ENCODE data around the gene PACSIN1.

Gene PACSIN1

DNA sequence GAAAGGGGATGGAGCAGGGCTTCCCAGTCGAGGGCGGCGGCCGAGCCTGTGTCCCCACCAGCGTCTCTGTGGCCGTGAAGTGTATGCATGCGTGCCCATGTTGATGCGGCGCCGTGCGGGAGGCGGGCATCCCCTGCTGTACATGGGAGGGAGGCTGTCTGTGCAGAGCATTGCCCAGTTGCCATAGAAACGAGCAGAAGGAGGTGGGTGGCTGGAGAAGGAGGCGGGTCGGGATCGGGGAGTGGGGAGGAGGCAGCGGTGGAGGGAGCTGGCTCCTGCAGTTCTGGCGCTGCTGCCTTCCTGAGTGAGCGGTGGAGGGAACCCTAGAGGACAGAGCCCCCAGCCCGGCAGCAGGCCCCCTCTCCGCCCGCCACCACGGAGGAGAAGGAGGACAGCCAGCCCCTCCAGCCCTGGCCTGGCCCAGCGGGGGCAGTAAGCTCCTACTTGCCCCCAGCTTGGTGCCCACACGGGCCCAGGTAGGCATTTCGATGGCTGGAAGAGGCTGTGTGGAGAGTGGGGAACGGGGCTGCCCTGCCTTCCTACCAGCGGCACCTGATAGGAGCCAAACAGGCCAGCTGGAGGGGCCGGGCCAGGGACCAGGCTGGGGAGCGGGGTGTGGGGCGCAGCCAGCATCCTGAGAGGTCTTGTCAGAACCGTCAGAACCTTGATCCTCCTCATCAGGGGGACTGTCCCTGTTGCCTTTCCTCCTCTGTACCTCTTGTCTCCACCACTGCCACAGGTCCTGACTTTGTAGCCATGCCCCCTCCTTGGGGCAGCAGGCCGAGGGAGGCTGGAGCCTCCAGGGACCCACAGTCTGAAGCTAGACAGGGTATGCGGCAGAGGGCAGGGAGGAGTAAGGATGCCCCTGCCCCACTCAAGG, 49.0 kb downstream of the PACSIN1 start:
- Mint-ChIP-seq H3K9me3 (peaks cover 6% of the 10 kb centered on the region), H3K27ac (peak overlapping the region in 1 of 3 experiments; percentile 3), H3K36me3 (ENCODE audit: low read depth) (no peaks in the 10 kb centered on the region), H3K4me3 (peak overlapping the region; percentile 67 to 76 (median 68)), H3K4me1 (peaks cover 42% of the 10 kb centered on the region), H3K27me3 (ENCODE audit: low read depth) (peaks cover 11% of the 10 kb centered on the region)
- TF ChIP-seq, protein P1, sequence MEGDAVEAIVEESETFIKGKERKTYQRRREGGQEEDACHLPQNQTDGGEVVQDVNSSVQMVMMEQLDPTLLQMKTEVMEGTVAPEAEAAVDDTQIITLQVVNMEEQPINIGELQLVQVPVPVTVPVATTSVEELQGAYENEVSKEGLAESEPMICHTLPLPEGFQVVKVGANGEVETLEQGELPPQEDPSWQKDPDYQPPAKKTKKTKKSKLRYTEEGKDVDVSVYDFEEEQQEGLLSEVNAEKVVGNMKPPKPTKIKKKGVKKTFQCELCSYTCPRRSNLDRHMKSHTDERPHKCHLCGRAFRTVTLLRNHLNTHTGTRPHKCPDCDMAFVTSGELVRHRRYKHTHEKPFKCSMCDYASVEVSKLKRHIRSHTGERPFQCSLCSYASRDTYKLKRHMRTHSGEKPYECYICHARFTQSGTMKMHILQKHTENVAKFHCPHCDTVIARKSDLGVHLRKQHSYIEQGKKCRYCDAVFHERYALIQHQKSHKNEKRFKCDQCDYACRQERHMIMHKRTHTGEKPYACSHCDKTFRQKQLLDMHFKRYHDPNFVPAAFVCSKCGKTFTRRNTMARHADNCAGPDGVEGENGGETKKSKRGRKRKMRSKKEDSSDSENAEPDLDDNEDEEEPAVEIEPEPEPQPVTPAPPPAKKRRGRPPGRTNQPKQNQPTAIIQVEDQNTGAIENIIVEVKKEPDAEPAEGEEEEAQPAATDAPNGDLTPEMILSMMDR (IDR thresholded peaks at IDR 0.05; ENCODE audit: unreplicated experiment in 3 of 3): no peak

DNA sequence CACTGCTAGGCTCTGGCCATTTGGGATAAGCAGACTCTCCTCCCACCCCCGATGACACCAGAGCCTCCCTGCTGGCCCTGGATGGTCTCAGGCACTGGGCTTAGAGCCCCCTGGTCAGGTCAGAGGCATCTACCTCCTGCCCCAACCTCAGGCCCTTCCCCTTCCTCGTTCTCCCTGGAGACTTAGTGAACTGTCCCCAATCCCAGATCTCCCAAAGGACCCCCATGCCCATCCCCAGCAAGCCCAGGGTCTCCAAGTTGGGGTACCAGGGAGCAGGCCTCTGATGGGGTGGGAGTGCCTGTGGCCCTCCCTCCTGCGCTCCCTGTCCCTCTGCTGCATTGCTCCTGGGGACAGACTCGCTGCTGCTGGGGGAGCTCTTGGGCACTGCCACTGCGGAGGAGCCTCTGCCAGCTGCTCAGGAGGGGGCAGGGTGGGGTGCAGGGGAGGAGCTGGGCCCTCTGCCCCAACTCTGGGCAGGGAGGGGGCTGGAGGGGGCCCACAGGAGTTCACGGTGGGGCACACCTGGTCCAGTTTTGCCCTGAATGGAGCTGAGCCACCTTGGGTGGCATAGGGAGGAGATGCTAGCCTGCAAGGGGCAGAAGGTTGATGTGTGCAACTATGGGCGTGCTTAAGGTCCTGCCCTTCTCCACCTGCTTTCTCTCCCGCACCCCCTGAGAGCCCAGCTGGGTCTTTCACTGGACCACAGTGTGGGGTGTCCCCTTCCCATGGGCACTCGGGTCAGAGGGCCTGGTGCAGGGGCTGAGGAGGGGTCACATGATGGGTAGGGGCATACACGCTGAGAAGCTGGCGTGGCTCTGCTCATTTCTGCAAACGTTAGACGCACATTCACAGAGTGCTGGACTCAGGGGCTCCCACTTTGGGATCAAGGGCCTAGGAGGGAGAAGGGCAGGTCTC, 49.9 kb downstream of the PACSIN1 start:
- Mint-ChIP-seq H3K27me3 (ENCODE audit: low read depth) (peaks cover 11% of the 10 kb centered on the region), H3K9me3 (no peaks in the 10 kb centered on the region), H3K36me3 (ENCODE audit: low read depth) (no peaks in the 10 kb centered on the region), H3K4me3 (peak overlapping the region in 1 of 3 experiments; percentile 8), H3K27ac (no peak overlapping the region), H3K4me1 (peaks cover 42% of the 10 kb centered on the region)
- TF ChIP-seq, protein P1 (IDR thresholded peaks at IDR 0.05; ENCODE audit: unreplicated experiment in 3 of 3): no peak

DNA sequence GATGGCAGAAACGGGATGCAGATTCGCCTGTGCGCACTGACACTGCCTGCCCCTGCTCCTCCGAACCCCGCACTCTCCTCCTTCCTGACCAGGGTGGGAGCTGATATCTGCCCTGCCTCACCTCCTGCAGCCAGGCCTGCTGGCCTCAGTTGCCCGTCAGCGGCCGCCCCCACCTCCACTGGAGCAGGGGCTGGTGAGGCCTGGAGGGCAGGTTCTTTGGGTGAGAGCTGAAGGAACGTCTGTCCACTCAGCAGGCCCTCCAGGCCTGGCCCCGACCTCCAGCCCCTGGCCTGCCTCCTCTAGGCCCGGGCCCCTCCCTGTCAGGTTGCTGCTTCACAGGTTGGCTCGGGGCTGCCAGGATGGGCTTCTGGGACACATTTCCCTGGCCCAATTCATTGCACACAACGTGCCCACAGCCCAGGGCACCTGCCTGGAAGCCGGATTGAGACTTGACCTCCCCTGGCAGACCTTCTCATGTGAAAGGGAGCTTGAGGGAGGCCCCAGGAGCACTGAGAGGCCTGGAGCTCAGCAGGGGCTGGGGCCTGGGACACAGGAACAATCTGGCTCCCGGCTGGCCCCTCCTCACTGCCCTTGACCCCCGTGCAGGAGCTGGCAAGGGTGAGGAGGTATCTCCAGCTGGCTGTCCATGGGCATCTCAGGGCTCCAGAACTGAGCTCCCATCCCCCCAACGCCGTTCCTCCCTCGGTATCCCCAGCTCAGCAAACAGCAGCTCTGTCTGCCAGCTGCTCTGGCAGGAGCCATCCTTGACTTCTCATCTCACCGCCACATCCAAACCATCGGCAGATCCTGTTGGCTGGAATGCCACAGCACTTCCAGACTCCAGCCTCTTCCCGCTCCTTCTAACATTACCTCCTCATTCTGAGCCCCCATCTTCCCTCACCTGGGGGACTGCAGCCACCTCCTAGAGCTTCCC, 50.8 kb downstream of the PACSIN1 start:
- Mint-ChIP-seq H3K36me3 (ENCODE audit: low read depth) (no peaks in the 10 kb centered on the region), H3K9me3 (no peaks in the 10 kb centered on the region), H3K27ac (no peak overlapping the region), H3K27me3 (ENCODE audit: low read depth) (peaks cover 15% of the 10 kb centered on the region), H3K4me3 (peak overlapping the region in 1 of 3 experiments; percentile 7), H3K4me1 (peaks cover 34% of the 10 kb centered on the region)
- TF ChIP-seq, protein P1 (IDR thresholded peaks at IDR 0.05; ENCODE audit: unreplicated experiment in 3 of 3): no peak

DNA sequence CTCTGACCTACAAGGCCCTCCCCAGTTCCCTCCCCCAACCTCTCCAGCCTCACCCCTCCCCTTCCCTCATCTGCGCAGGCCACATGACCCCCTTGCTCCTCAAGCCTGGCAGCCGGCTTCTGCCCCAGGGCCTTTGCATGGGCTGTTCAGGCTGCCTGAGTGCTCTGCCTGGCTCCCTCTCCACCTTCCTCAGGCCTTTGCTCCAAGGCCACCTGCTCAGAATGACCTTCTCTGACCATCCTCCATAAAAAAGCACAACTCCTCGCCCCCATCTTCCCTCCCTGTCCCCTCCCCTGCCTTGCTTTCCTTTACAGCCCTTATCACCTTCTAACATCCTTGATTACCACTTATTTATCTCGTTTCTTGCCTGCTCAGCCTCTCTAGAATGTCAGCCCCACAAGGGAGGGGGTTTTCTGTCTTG, 51.6 kb downstream of the PACSIN1 start:
- H3K27me3 Mint-ChIP-seq (ENCODE audit: low read depth): peaks cover 15% of the 10 kb centered on the region
- H3K36me3 Mint-ChIP-seq (ENCODE audit: low read depth): no peaks in the 10 kb centered on the region
- no peaks in the 10 kb centered on the region for H3K9me3 Mint-ChIP-seq
- TF ChIP-seq, protein P1 (IDR thresholded peaks at IDR 0.05; ENCODE audit: unreplicated experiment in 3 of 3): no peak
- no peak overlapping the region for H3K4me3 Mint-ChIP-seq
- no peak overlapping the region for H3K27ac Mint-ChIP-seq
- H3K4me1 Mint-ChIP-seq: peaks cover 28% of the 10 kb centered on the region

DNA sequence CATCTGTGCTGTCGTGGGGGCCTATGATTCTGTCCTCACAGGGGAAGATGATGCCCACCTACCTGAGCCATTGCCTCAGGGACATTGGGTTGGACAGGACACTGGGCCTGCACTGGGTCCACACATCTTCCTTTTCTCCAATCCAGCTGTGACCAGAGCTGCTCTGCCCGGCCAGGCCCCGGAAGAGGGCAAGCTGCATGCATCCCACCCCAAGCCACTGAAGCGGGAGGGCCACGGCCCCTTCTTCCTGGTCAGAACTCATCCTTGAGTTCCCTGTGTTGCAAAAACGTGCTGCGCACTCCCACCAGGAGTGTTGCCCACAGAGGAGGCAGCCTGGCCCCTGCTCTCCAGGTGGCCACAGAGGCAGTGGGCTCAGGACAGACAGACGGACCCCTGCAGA, 52.1 kb downstream of the PACSIN1 start:
- H3K27ac Mint-ChIP-seq: no peak overlapping the region

More for the DNA sequence above, 52.1 kb downstream of the PACSIN1 start:
- no peak overlapping the region for H3K4me3 Mint-ChIP-seq
- H3K27me3 Mint-ChIP-seq (ENCODE audit: low read depth): peaks cover 15% of the 10 kb centered on the region
- peaks cover 23% of the 10 kb centered on the region for H3K4me1 Mint-ChIP-seq
- TF ChIP-seq, protein P1 (IDR thresholded peaks at IDR 0.05; ENCODE audit: unreplicated experiment in 3 of 3): no peak
- H3K36me3 Mint-ChIP-seq (ENCODE audit: low read depth): no peaks in the 10 kb centered on the region
- no peaks in the 10 kb centered on the region for H3K9me3 Mint-ChIP-seq
